KBM-7 (cell line): Measurements from ENCODE around the gene INPP5E.

ENCODE experiments used
- DNase-seq: peaks from one replicate; pipeline ENCODE4 v3.0.0-alpha.2; 2015
- in situ Hi-C: fragments of 300-500 bp; cut with MboI; formaldehyde crosslinking; loops from 2 replicates; pipeline ENCODE4 v1.14.3; 2020; ENCODE audit warnings: low sequenced_read_pairs, low pct_unique_long_range_greater_than_20kb, mixed read lengths

The INPP5E gene

GRCh38 chr9:136398286-136398685 is 41.4 kb downstream of the INPP5E start:
- no peak for DNase-seq
- in situ Hi-C loops = no loop called here

GRCh38 chr9:136397643-136398042 is 42.0 kb downstream of the INPP5E start:
- DNase-seq = no peak
- in situ Hi-C loops = no loop called here

- in situ Hi-C loops = no loop called here
- DNase-seq = no peak
Observed at GRCh38 chr9:136396219-136396515, 43.5 kb downstream of the INPP5E start.

GRCh38 chr9:136395345-136396218 is 44.1 kb downstream of the INPP5E start:
- DNase-seq = no peak
- in situ Hi-C loops = no loop called here

- no peak for DNase-seq
- in situ Hi-C loops = no loop called here
Observed at GRCh38 chr9:136395020-136395340, 44.7 kb downstream of the INPP5E start.

- in situ Hi-C loops = no loop called here
Observed at GRCh38 chr9:136394312-136395019, 45.2 kb downstream of the INPP5E start.

GRCh38 chr9:136393531-136393930 is 46.1 kb downstream of the INPP5E start:
- no peak for DNase-seq

More at GRCh38 chr9:136394312-136395019, 45.2 kb downstream of the INPP5E start:
- DNase-seq = no peak

GRCh38 chr9:136392538-136393449 is 46.9 kb downstream of the INPP5E start:
- DNase-seq = no peak
- in situ Hi-C loops = no loop called here

More at GRCh38 chr9:136393531-136393930, 46.1 kb downstream of the INPP5E start:
- in situ Hi-C loops = no loop called here

- no peak for DNase-seq
- in situ Hi-C loops = no loop called here
Observed at GRCh38 chr9:136391737-136392537, 47.7 kb downstream of the INPP5E start.

- in situ Hi-C loops = no loop called here
Observed at GRCh38 chr9:136389396-136389795, 50.2 kb downstream of the INPP5E start.

GRCh38 chr9:136387217-136387616 is 52.4 kb downstream of the INPP5E start:
- no peak for DNase-seq
- in situ Hi-C loops = no loop called here

More at GRCh38 chr9:136389396-136389795, 50.2 kb downstream of the INPP5E start:
- no peak for DNase-seq

- in situ Hi-C loops = no loop called here
- DNase-seq = no peak
Observed at GRCh38 chr9:136386018-136386417, 53.6 kb downstream of the INPP5E start.

- in situ Hi-C loops = no loop called here
- DNase-seq = no peak
Observed at GRCh38 chr9:136385015-136385414, 54.6 kb downstream of the INPP5E start.

- in situ Hi-C loops = no loop called here
- no peak for DNase-seq
Observed at GRCh38 chr9:136383436-136383835, 56.2 kb downstream of the INPP5E start.

- no peak for DNase-seq
- in situ Hi-C loops = no loop called here
Observed at GRCh38 chr9:136381966-136382513, 57.6 kb downstream of the INPP5E start.

GRCh38 chr9:136381311-136381710 is 58.3 kb downstream of the INPP5E start:
- DNase-seq = no peak
- in situ Hi-C loops = no loop called here

- DNase-seq = no peak
- in situ Hi-C loops = no loop called here
Observed at GRCh38 chr9:136380381-136380780, 59.3 kb downstream of the INPP5E start.

- DNase-seq = no peak
- in situ Hi-C loops = no loop called here
Observed at GRCh38 chr9:136379891-136380290, 59.8 kb downstream of the INPP5E start.

- DNase-seq = no peak
- in situ Hi-C loops = no loop called here
Observed at GRCh38 chr9:136379401-136379800, 60.2 kb downstream of the INPP5E start.
